Stimulated activated CD8-positive, alpha-beta memory T cell treated with anti-CD3 and anti-CD28 coated beads, Interleukin-12 subunit alpha, Interleukin-12 subunit beta, amount 100 ng/mL, for 24 hours (primary cell): ENCODE measurements around the gene CPNE1.
"Not testable (repeated sequence)": the region's sequence is repeated elsewhere in the genome, so short reads cannot be mapped to it uniquely, and the experiment has no call there.

Experiments used
- DNase-seq: peaks from one replicate; pipeline ENCODE4 v3.0.0-alpha.2; 2020; ENCODE audit errors: extremely low read depth

The CPNE1 gene

GRCh38 chr20:35698298-35699126 lies 33.8 kb upstream of the CPNE1 start:
- no peak for DNase-seq

GRCh38 chr20:35697696-35698297 lies 33.1 kb upstream of the CPNE1 start:
- DNase-seq: no peak

- no peak for DNase-seq
Measured at GRCh38 chr20:35695978-35696377, 31.3 kb upstream of the CPNE1 start.

GRCh38 chr20:35695245-35695749 lies 30.6 kb upstream of the CPNE1 start:
- no peak for DNase-seq

GRCh38 chr20:35690265-35690664 lies 25.6 kb upstream of the CPNE1 start:
- no peak for DNase-seq

GRCh38 chr20:35686872-35687271 lies 22.2 kb upstream of the CPNE1 start:
- not testable (repeated sequence) for DNase-seq

GRCh38 chr20:35685368-35685767 lies 20.7 kb upstream of the CPNE1 start:
- DNase-seq: not testable (repeated sequence)

GRCh38 chr20:35681960-35682359 lies 17.3 kb upstream of the CPNE1 start:
- DNase-seq: no peak

- no peak for DNase-seq
Measured at GRCh38 chr20:35680452-35681183, 15.9 kb upstream of the CPNE1 start.

- DNase-seq: no peak
Measured at GRCh38 chr20:35674921-35675320, 10.2 kb upstream of the CPNE1 start.

GRCh38 chr20:35673884-35674283 lies 9.2 kb upstream of the CPNE1 start:
- no peak for DNase-seq

- DNase-seq: no peak
Measured at GRCh38 chr20:35669681-35670080, 5.0 kb upstream of the CPNE1 start.

- no peak for DNase-seq
Measured at GRCh38 chr20:35669221-35669620, 4.5 kb upstream of the CPNE1 start.

GRCh38 chr20:35665949-35666288 lies 1.2 kb upstream of the CPNE1 start:
- DNase-seq: no peak

- peak; percentile 16 for DNase-seq
Measured at GRCh38 chr20:35663516-35664465, 909 bp downstream of the CPNE1 start.

GRCh38 chr20:35662551-35662950 lies 2.1 kb downstream of the CPNE1 start:
- no peak for DNase-seq

- DNase-seq: no peak
Measured at GRCh38 chr20:35661908-35662307, 2.8 kb downstream of the CPNE1 start.

- DNase-seq: no peak
Measured at GRCh38 chr20:35661053-35661452, 3.6 kb downstream of the CPNE1 start.

- DNase-seq: no peak
Measured at GRCh38 chr20:35660122-35660937, 4.4 kb downstream of the CPNE1 start.

GRCh38 chr20:35657271-35657670 lies 7.4 kb downstream of the CPNE1 start:
- no peak for DNase-seq

- no peak for DNase-seq
Measured at GRCh38 chr20:35654415-35654814, 10.3 kb downstream of the CPNE1 start.
